ENCODE results near the gene TREML1. TPM values are rescaled to one million over a fixed set of nuclear protein-coding genes. Genes with fewer than 3 reads are reported as not detected.

The TREML1 gene
- total and polyA plus RNA-seq, 2 of the 4 experiments (the other 2 are of a cell fraction), result not detected

DNA sequence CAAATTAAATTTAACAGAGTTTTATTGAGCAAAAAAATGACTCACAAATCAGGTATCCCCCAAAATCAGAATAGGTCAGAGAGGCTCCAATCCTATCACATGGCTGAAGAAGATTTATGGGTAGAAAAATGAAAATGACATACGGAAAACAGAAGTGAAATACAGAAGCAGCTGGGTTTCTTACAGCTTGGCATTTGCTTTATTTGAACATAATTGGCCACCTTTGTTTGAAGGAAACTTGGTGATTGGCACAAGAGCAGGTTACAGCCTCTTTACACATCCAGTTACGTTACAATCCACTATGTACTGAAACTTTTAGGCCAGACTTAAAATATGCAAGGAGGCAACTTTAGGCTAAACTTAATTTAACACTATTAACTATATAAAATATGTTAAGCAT, 20.5 kb upstream of the TREML1 start:
- no peak overlapping the region for H3K4ac ChIP-seq (ENCODE audit: low read depth, low read length)
- no peak overlapping the region for H3K14ac ChIP-seq (replicated peaks; ENCODE audit: low read depth, low read length)
- ChIA-PET POLR2A (ENCODE audit: unreplicated experiment) (no interaction called here), CTCF (no interaction called here)
- H4K20me1 ChIP-seq (ENCODE audit: insufficient read depth, low read length), result no peaks in the 10 kb centered on the region
- intact Hi-C loops (cut with micrococcal nuclease), result no loop called here
- no peak overlapping the region for H3K4me2 ChIP-seq (ENCODE audit: low read depth, low read length)
- ATAC-seq (ENCODE audit: low read depth), result no peak
- no peak for TF ChIP-seq MAZ (IDR thresholded peaks at IDR 0.05; ENCODE audit: borderline replicate concordance, low read depth, low read length)
- TF ChIP-seq, protein P1, sequence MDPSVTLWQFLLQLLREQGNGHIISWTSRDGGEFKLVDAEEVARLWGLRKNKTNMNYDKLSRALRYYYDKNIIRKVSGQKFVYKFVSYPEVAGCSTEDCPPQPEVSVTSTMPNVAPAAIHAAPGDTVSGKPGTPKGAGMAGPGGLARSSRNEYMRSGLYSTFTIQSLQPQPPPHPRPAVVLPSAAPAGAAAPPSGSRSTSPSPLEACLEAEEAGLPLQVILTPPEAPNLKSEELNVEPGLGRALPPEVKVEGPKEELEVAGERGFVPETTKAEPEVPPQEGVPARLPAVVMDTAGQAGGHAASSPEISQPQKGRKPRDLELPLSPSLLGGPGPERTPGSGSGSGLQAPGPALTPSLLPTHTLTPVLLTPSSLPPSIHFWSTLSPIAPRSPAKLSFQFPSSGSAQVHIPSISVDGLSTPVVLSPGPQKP (IDR thresholded peaks at IDR 0.05; ENCODE audit: borderline replicate concordance, low read depth, low read length), result no peak
- TF ChIP-seq POLR2A (IDR thresholded peaks at IDR 0.05; ENCODE audit: low read depth, low read length), result no peak
- TF ChIP-seq, protein P2, sequence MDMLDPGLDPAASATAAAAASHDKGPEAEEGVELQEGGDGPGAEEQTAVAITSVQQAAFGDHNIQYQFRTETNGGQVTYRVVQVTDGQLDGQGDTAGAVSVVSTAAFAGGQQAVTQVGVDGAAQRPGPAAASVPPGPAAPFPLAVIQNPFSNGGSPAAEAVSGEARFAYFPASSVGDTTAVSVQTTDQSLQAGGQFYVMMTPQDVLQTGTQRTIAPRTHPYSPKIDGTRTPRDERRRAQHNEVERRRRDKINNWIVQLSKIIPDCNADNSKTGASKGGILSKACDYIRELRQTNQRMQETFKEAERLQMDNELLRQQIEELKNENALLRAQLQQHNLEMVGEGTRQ (IDR thresholded peaks at IDR 0.05; ENCODE audit: low read depth, low read length), result no peak
- no peak overlapping the region for H3K27ac ChIP-seq (ENCODE audit: insufficient read depth, low read length)
- DNase-seq, result no peak
- H2AK5ac ChIP-seq (ENCODE audit: low read depth, low read length), result no peak overlapping the region
- H2AFZ ChIP-seq (replicated peaks; ENCODE audit: low read length, poor library complexity), result no peak overlapping the region
- H4K5ac ChIP-seq (ENCODE audit: low read depth, low read length), result no peak overlapping the region
- H3K79me1 ChIP-seq (ENCODE audit: low read depth in 1 of 2, low read length in 2 of 2), result no peaks in the 10 kb centered on the region
- no peaks in the 10 kb centered on the region for H3K9me3 ChIP-seq (ENCODE audit: control insufficient read depth, insufficient read depth, low read length)
- BruUV-seq (replicated peaks), result no TSS peak
- no peak overlapping the region for H2AK9ac ChIP-seq (replicated peaks; ENCODE audit: low read depth, low read length, poor library complexity)
- no peak overlapping the region for H2BK20ac ChIP-seq (ENCODE audit: low read depth, low read length)
- in situ Hi-C loops (cut with MboI; ENCODE audit: low sequenced_read_pairs), result no loop called here
- H2BK120ac ChIP-seq (ENCODE audit: low read depth, low read length), result no peak overlapping the region
- H3K23ac ChIP-seq (ENCODE audit: low read depth, low read length), result no peak overlapping the region
- H4K91ac ChIP-seq (ENCODE audit: insufficient read depth, low read depth, low read length), result no peak overlapping the region
- no peak overlapping the region for H3K9ac ChIP-seq (ENCODE audit: low read depth, low read length)
- no peak overlapping the region for H3K18ac ChIP-seq (ENCODE audit: low read depth, low read length)
- no peak overlapping the region for H2BK5ac ChIP-seq (ENCODE audit: low read depth, low read length, poor library complexity, severe bottlenecking)
- no peaks in the 10 kb centered on the region for H3K36me3 ChIP-seq (ENCODE audit: control insufficient read depth, insufficient read depth, low read length)
- peaks cover 2% of the 10 kb centered on the region for H3K27me3 ChIP-seq (ENCODE audit: control insufficient read depth, insufficient read depth, low read length)
- dilution Hi-C loops (cut with HindIII; ENCODE audit: low sequenced_read_pairs, unreplicated experiment), result no loop called here
- H4K8ac ChIP-seq (ENCODE audit: low read depth in 2 of 2, low read length in 2 of 2), result no peak overlapping the region
- no peak overlapping the region for H3K56ac ChIP-seq (ENCODE audit: extremely low read depth, insufficient read depth, low read length)
- no peak overlapping the region for H3K4me3 ChIP-seq (ENCODE audit: insufficient read depth, low read depth, low read length)
- H2BK15ac ChIP-seq (ENCODE audit: low read depth, low read length), result no peak overlapping the region
- no CpG with 5 or more reads among the region's 2 CpGs for WGBS, 2 experiments (ENCODE audit: extremely low coverage in 2 of 2, insufficient read length in 1 of 2)
- no peaks in the 10 kb centered on the region; the same call in 1 of the 2 replicates for H3K9me1 ChIP-seq (ENCODE audit: insufficient read depth, low read length)
- H3K4me1 ChIP-seq (ENCODE audit: control insufficient read depth, insufficient read depth, low read length), result no peaks in the 10 kb centered on the region

All from IMR-90 (cell line).